ENCODE measurements around the gene CCNDBP1. TPM values are rescaled to one million over a fixed set of nuclear protein-coding genes. Genes with fewer than 3 reads are reported as not detected.

Gene CCNDBP1
- total RNA-seq, 1 donor from 2014 or later: 44.1 TPM

DNA sequence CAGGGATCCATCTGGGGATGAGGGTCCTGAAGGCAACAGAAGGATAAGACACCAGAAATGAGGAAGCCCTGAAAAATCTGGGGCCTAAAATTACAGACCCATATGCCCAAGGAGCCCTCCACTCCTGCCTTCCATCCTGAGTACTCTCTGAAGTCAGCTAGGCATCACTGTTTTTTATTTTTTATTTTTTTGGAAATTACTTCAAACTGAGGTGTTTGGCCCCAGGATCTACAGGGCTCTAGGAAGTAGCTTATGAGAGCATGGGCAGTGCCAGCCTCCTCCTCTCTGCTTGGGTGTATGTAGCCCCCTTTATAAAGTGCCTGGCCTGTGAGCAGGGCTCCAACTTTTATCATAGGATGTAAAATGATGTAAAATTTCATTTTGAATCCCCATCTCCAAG lies 27.7 kb downstream of the CCNDBP1 start:
- TF ChIP-seq, protein P1, sequence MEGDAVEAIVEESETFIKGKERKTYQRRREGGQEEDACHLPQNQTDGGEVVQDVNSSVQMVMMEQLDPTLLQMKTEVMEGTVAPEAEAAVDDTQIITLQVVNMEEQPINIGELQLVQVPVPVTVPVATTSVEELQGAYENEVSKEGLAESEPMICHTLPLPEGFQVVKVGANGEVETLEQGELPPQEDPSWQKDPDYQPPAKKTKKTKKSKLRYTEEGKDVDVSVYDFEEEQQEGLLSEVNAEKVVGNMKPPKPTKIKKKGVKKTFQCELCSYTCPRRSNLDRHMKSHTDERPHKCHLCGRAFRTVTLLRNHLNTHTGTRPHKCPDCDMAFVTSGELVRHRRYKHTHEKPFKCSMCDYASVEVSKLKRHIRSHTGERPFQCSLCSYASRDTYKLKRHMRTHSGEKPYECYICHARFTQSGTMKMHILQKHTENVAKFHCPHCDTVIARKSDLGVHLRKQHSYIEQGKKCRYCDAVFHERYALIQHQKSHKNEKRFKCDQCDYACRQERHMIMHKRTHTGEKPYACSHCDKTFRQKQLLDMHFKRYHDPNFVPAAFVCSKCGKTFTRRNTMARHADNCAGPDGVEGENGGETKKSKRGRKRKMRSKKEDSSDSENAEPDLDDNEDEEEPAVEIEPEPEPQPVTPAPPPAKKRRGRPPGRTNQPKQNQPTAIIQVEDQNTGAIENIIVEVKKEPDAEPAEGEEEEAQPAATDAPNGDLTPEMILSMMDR (IDR thresholded peaks at IDR 0.05; ENCODE audit: unreplicated experiment): no peak
- H3K27ac Mint-ChIP-seq: no peak overlapping the region
- peaks cover 22% of the 10 kb centered on the region for H3K27me3 Mint-ChIP-seq
- no peaks in the 10 kb centered on the region for H3K9me3 Mint-ChIP-seq (ENCODE audit: low read depth)
- no peak overlapping the region for H3K4me3 Mint-ChIP-seq (ENCODE audit: low read depth)
- no peaks in the 10 kb centered on the region for H3K4me1 Mint-ChIP-seq (ENCODE audit: low read depth)
- H3K36me3 Mint-ChIP-seq (ENCODE audit: insufficient read depth): no peaks in the 10 kb centered on the region
- DNase-seq (ENCODE audit: low spot score, unreplicated experiment): no peak

DNA sequence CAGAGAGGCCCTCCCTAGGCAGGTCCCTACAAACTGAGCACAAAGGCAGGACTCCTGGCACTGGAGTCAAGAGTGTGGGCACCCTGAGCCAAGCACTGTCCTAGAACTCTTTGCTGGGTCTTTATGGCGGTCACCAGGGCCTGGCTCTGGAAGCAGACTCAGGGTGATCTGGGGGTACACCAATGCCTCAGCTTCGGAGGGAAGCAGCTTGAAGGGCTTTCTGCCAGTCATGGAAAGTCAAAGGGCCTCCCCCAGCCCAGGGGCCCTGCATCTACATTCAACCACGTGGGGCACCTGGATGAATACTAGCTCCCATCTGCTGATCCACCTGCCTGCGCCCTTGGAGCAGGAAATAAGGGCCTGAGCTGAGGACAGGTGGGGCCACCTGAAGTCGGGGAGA lies 28.3 kb downstream of the CCNDBP1 start:
- Mint-ChIP-seq H3K27me3 (peaks cover 21% of the 10 kb centered on the region), H3K4me3 (ENCODE audit: low read depth) (no peak overlapping the region), H3K4me1 (ENCODE audit: low read depth) (no peaks in the 10 kb centered on the region), H3K27ac (no peak overlapping the region), H3K36me3 (ENCODE audit: insufficient read depth) (no peaks in the 10 kb centered on the region), H3K9me3 (ENCODE audit: low read depth) (no peaks in the 10 kb centered on the region)
- no peak for DNase-seq (ENCODE audit: low spot score, unreplicated experiment)
- TF ChIP-seq, protein P1 (IDR thresholded peaks at IDR 0.05; ENCODE audit: unreplicated experiment): no peak

DNA sequence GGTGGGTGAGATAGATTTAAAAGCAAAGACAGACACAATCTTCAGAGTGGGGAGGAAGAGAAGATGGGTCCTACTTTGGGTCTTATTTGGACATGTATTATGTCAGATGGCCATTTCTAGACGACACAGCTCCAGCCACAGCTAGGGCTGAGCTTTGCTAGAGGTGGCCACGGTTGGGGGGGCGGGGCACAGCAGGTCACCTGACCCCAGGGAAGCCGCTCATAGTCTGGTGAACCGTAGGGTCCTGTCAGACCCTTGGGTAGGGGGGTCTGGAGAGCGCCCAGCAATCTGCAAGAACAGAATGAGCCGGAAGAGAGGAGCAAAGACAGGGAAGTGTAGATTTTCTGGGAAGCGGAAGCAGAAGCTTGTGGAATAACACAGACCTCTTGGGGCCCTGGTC lies 29.0 kb downstream of the CCNDBP1 start:
- H3K36me3 Mint-ChIP-seq (ENCODE audit: insufficient read depth): no peaks in the 10 kb centered on the region
- no peak overlapping the region for H3K27ac Mint-ChIP-seq
- no peak for DNase-seq (ENCODE audit: low spot score, unreplicated experiment)
- no peaks in the 10 kb centered on the region for H3K4me1 Mint-ChIP-seq (ENCODE audit: low read depth)
- TF ChIP-seq, protein P1 (IDR thresholded peaks at IDR 0.05; ENCODE audit: unreplicated experiment): no peak
- no peaks in the 10 kb centered on the region for H3K9me3 Mint-ChIP-seq (ENCODE audit: low read depth)
- no peak overlapping the region for H3K4me3 Mint-ChIP-seq (ENCODE audit: low read depth)
- H3K27me3 Mint-ChIP-seq: peaks cover 19% of the 10 kb centered on the region

DNA sequence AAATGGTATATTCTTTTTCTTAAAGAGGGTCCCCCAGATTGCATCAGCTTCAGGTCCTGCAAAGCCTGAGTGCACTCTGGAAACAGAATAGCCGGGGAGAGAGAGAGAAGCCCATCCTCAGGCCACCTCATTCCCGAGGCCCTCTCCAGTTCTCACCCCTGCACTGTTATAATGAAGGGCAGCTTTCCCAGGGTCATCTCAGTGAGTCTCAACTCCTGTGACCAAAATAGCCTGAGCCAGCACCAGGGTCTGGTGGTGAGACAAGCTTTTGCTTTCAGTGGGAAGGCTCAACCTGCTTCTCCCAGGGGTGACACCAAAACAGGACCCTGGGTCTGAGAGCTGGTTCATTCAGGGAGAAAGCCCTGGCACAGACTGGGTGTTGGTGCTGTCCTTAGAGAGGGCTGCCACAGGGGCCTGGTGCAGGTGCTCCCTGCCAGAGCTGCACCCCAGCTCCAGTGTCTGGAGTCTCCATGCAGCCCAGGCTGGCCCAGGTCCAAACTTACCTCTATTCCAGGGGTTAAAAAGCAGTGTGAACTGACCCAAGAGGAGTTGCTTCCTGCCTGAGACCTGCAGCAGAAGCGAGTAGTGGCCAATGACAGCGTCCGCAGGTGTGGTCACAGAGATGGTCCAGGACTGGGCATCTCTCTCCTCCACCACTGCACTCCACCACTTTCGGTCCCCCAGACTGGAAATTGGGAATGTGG lies 29.5 kb downstream of the CCNDBP1 start:
- H3K27ac Mint-ChIP-seq: no peak overlapping the region
- H3K4me3 Mint-ChIP-seq (ENCODE audit: low read depth): no peak overlapping the region
- no peaks in the 10 kb centered on the region for H3K9me3 Mint-ChIP-seq (ENCODE audit: low read depth)
- H3K27me3 Mint-ChIP-seq: peaks cover 19% of the 10 kb centered on the region
- no peak for DNase-seq (ENCODE audit: low spot score, unreplicated experiment)
- TF ChIP-seq, protein P1 (IDR thresholded peaks at IDR 0.05; ENCODE audit: unreplicated experiment): no peak
- no peaks in the 10 kb centered on the region for H3K4me1 Mint-ChIP-seq (ENCODE audit: low read depth)
- H3K36me3 Mint-ChIP-seq (ENCODE audit: insufficient read depth): no peaks in the 10 kb centered on the region

DNA sequence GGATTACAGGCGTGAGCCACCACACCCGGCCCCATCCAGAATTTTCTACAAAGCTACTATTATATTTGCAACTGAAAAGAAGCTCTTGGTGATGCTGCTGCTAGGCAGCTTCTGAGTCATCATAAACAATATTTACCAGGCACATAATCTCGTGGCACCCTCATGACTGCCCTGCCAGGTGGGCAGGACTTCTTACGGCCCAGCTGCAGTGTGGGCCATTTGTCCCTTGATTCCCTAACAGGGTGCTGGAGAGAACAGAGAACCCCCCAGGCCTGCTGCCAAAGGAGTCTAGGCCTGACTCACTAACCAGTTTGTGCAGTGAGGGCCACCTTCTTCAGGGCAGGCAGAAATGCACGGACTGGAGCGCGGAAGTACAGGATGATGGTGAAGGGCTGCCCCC lies 30.8 kb downstream of the CCNDBP1 start:
- DNase-seq (ENCODE audit: low spot score, unreplicated experiment): no peak
- no peaks in the 10 kb centered on the region for H3K9me3 Mint-ChIP-seq (ENCODE audit: low read depth)
- no peak overlapping the region for H3K4me3 Mint-ChIP-seq (ENCODE audit: low read depth)
- H3K36me3 Mint-ChIP-seq (ENCODE audit: insufficient read depth): no peaks in the 10 kb centered on the region
- H3K4me1 Mint-ChIP-seq (ENCODE audit: low read depth): no peaks in the 10 kb centered on the region
- H3K27ac Mint-ChIP-seq: no peak overlapping the region
- H3K27me3 Mint-ChIP-seq: peaks cover 15% of the 10 kb centered on the region
- TF ChIP-seq, protein P1 (IDR thresholded peaks at IDR 0.05; ENCODE audit: unreplicated experiment): no peak
